Measurements from ENCODE around the gene COL6A1.
"Not testable (repeated sequence)": the region's sequence is repeated elsewhere in the genome, so short reads cannot be mapped to it uniquely, and the experiment has no call there.

COL6A1 gene

DNA sequence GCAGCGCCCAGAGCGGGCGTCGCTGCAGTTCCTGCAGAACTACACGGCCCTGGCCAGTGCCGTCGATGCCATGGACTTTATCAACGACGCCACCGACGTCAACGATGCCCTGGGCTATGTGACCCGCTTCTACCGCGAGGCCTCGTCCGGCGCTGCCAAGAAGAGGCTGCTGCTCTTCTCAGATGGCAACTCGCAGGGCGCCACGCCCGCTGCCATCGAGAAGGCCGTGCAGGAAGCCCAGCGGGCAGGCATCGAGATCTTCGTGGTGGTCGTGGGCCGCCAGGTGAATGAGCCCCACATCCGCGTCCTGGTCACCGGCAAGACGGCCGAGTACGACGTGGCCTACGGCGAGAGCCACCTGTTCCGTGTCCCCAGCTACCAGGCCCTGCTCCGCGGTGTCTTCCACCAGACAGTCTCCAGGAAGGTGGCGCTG lies 22.0 kb downstream of the COL6A1 start:
- Histone ChIP-seq H3K9ac (ENCODE audit: low read length in 2 of 2) (no peak overlapping the region), H3K4me1 (ENCODE audit: control insufficient read depth, insufficient read depth, low read length) (no peaks in the 10 kb centered on the region), H3K27me3 (ENCODE audit: control insufficient read depth in 1 of 2, insufficient read depth in 2 of 2, low read length in 2 of 2) (no peaks in the 10 kb centered on the region), H3K4me3 (ENCODE audit: low read length in 2 of 2) (no peak overlapping the region), H3K27ac (ENCODE audit: low read length) (no peak overlapping the region), H3K36me3 (ENCODE audit: control insufficient read depth in 2 of 2, insufficient read depth in 2 of 2, low read length in 2 of 2) (peaks cover 36 to 40% of the 10 kb centered on the region in 2 donors), H3K9me3 (ENCODE audit: control insufficient read depth in 2 of 2, low read length in 2 of 2) (no peaks in the 10 kb centered on the region)

DNA sequence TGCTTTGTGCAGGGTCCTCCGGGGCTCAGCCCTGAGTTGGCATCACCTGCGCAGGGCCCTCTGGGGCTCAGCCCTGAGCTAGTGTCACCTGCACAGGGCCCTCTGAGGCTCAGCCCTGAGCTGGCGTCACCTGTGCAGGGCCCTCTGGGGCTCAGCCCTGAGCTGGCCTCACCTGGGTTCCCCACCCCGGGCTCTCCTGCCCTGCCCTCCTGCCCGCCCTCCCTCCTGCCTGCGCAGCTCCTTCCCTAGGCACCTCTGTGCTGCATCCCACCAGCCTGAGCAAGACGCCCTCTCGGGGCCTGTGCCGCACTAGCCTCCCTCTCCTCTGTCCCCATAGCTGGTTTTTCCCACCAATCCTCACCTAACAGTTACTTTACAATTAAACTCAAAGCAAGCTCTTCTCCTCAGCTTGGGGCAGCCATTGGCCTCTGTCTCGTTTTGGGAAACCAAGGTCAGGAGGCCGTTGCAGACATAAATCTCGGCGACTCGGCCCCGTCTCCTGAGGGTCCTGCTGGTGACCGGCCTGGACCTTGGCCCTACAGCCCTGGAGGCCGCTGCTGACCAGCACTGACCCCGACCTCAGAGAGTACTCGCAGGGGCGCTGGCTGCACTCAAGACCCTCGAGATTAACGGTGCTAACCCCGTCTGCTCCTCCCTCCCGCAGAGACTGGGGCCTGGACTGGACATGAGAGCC lies 22.7 kb downstream of the COL6A1 start:
- H3K4me1 ChIP-seq (ENCODE audit: control insufficient read depth, insufficient read depth, low read length): no peaks in the 10 kb centered on the region
- no peaks in the 10 kb centered on the region for H3K27me3 ChIP-seq (ENCODE audit: control insufficient read depth in 1 of 2, insufficient read depth in 2 of 2, low read length in 2 of 2)
- no peaks in the 10 kb centered on the region for H3K9me3 ChIP-seq (ENCODE audit: control insufficient read depth in 2 of 2, low read length in 2 of 2)
- peak overlapping the region; percentile 24 for H3K27ac ChIP-seq (ENCODE audit: low read length)
- peaks cover 34 to 36% of the 10 kb centered on the region in 2 donors for H3K36me3 ChIP-seq (ENCODE audit: control insufficient read depth in 2 of 2, insufficient read depth in 2 of 2, low read length in 2 of 2)
- no peak overlapping the region for H3K4me3 ChIP-seq (ENCODE audit: low read length in 2 of 2)
- H3K9ac ChIP-seq (ENCODE audit: low read length in 2 of 2): no peak overlapping the region

GRCh38 chr21:46005081-46005480 lies 23.5 kb downstream of the COL6A1 start:
- peak overlapping the region; percentile 24 for H3K27ac ChIP-seq (ENCODE audit: low read length)
- H3K9ac ChIP-seq (ENCODE audit: low read length in 2 of 2): no peak overlapping the region
- H3K36me3 ChIP-seq (ENCODE audit: control insufficient read depth in 2 of 2, insufficient read depth in 2 of 2, low read length in 2 of 2): peaks cover 29 to 31% of the 10 kb centered on the region in 2 donors
- H3K4me3 ChIP-seq (ENCODE audit: low read length in 2 of 2): no peak overlapping the region
- H3K9me3 ChIP-seq (ENCODE audit: control insufficient read depth in 2 of 2, low read length in 2 of 2): no peaks in the 10 kb centered on the region
- no peaks in the 10 kb centered on the region for H3K4me1 ChIP-seq (ENCODE audit: control insufficient read depth, insufficient read depth, low read length)
- no peaks in the 10 kb centered on the region for H3K27me3 ChIP-seq (ENCODE audit: control insufficient read depth in 1 of 2, insufficient read depth in 2 of 2, low read length in 2 of 2)

DNA sequence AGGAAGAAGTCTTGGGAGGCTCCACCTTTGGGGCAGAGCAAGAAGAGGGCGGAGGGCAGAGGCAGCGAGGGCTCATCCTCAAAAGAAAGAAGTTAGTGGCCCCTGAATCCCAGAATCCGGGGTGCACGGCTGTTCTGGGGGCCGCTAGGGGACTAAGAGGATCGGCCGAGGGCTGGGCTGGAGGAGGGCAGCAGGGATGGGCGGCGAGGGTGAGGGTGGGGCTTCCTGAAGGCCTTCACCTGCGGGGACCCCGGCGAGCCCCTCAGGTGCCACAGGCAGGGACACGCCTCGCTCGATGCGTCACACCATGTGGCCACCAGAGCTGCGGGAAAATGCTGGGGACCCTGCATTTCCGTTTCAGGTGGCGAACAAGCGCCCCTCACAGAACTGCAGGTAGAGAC lies 23.9 kb downstream of the COL6A1 start:
- Histone ChIP-seq H3K27me3 (ENCODE audit: control insufficient read depth in 1 of 2, insufficient read depth in 2 of 2, low read length in 2 of 2) (no peaks in the 10 kb centered on the region), H3K27ac (ENCODE audit: low read length) (peak overlapping the region; percentile 24), H3K36me3 (ENCODE audit: control insufficient read depth in 2 of 2, insufficient read depth in 2 of 2, low read length in 2 of 2) (peaks cover 29 to 30% of the 10 kb centered on the region in 2 donors), H3K4me1 (ENCODE audit: control insufficient read depth, insufficient read depth, low read length) (no peaks in the 10 kb centered on the region), H3K9ac (ENCODE audit: low read length in 2 of 2) (no peak overlapping the region), H3K4me3 (ENCODE audit: low read length in 2 of 2) (no peak overlapping the region), H3K9me3 (ENCODE audit: control insufficient read depth in 2 of 2, low read length in 2 of 2) (no peaks in the 10 kb centered on the region)

DNA sequence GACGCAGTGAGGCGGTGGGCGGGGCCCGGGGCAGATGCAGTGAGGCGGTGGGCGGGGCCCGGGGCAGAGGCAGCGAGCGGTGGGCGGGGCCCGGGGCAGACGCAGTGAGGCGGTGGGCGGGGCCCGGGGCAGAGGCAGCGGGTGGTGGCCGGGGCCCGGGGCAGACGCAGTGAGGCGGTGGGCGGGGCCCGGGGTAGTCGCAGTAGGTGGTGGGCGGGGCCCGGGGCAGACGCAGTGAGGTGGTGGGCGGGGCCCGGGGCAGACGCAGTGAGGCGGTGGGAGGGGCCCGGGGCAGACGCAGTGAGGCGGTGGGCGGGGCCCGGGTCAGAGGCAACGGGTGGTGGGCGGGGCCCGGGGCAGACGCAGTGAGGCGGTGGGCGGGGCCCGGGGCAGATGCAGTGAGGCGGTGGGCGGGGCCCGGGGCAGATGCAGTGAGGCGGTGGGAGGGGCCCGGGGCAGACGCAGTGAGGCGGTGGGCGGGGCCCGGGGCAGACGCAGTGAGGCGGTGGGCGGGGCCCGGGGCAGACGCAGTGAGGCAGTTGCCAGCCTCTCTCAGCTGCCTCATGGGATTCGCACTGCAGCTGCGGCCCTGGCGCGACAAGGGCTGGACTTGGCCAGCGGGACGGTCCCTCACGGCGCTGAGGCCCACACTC lies 24.4 kb downstream of the COL6A1 start:
- not testable (repeated sequence) for H3K4me3 ChIP-seq (ENCODE audit: low read length in 2 of 2); H3K9me3 ChIP-seq (ENCODE audit: control insufficient read depth in 2 of 2, low read length in 2 of 2); H3K27ac ChIP-seq (ENCODE audit: low read length); H3K9ac ChIP-seq (ENCODE audit: low read length in 2 of 2); H3K27me3 ChIP-seq (ENCODE audit: control insufficient read depth in 1 of 2, insufficient read depth in 2 of 2, low read length in 2 of 2); H3K4me1 ChIP-seq (ENCODE audit: control insufficient read depth, insufficient read depth, low read length)
- H3K36me3 ChIP-seq (ENCODE audit: control insufficient read depth in 2 of 2, insufficient read depth in 2 of 2, low read length in 2 of 2): peaks cover 28 to 30% of the 10 kb centered on the region in 2 donors

GRCh38 chr21:46006547-46007491 lies 25.2 kb downstream of the COL6A1 start:
- H3K4me1 ChIP-seq (ENCODE audit: control insufficient read depth, insufficient read depth, low read length): no peaks in the 10 kb centered on the region
- no peaks in the 10 kb centered on the region for H3K27me3 ChIP-seq (ENCODE audit: control insufficient read depth in 1 of 2, insufficient read depth in 2 of 2, low read length in 2 of 2)
- no peak overlapping the region for H3K27ac ChIP-seq (ENCODE audit: low read length)
- peaks cover 21 to 23% of the 10 kb centered on the region in 2 donors for H3K36me3 ChIP-seq (ENCODE audit: control insufficient read depth in 2 of 2, insufficient read depth in 2 of 2, low read length in 2 of 2)
- no peak overlapping the region for H3K4me3 ChIP-seq (ENCODE audit: low read length in 2 of 2)
- H3K9ac ChIP-seq (ENCODE audit: low read length in 2 of 2): no peak overlapping the region
- no peaks in the 10 kb centered on the region for H3K9me3 ChIP-seq (ENCODE audit: control insufficient read depth in 2 of 2, low read length in 2 of 2)

DNA sequence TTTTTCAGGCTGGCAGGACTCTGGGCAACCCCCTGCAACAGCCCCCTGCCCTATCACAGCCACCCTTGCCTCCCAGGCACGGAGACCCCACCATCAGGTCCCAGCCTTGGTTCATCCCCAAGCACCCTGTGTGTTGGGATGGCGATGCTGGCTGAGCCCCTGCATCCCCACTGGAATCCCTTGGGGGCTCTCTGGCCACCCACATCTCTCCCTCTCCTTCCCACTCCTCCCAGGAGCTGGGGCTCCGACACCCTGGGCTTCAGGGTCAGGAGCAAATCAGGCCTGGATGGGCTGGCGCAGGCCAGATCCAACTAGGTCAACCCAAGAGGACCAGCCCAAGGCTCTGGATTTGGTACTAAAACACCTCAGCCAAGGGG lies 25.9 kb downstream of the COL6A1 start:
- no peaks in the 10 kb centered on the region for H3K9me3 ChIP-seq (ENCODE audit: control insufficient read depth in 2 of 2, low read length in 2 of 2)
- peaks cover 15 to 16% of the 10 kb centered on the region in 2 donors for H3K36me3 ChIP-seq (ENCODE audit: control insufficient read depth in 2 of 2, insufficient read depth in 2 of 2, low read length in 2 of 2)
- no peak overlapping the region for H3K27ac ChIP-seq (ENCODE audit: low read length)
- H3K4me1 ChIP-seq (ENCODE audit: control insufficient read depth, insufficient read depth, low read length): no peaks in the 10 kb centered on the region
- no peaks in the 10 kb centered on the region for H3K27me3 ChIP-seq (ENCODE audit: control insufficient read depth in 1 of 2, insufficient read depth in 2 of 2, low read length in 2 of 2)
- no peak overlapping the region for H3K4me3 ChIP-seq (ENCODE audit: low read length in 2 of 2)
- no peak overlapping the region for H3K9ac ChIP-seq (ENCODE audit: low read length in 2 of 2)

- Histone ChIP-seq H3K9ac (ENCODE audit: low read length in 2 of 2) (no peak overlapping the region), H3K27me3 (ENCODE audit: control insufficient read depth in 1 of 2, insufficient read depth in 2 of 2, low read length in 2 of 2) (no peaks in the 10 kb centered on the region), H3K9me3 (ENCODE audit: control insufficient read depth in 2 of 2, low read length in 2 of 2) (no peaks in the 10 kb centered on the region), H3K36me3 (ENCODE audit: control insufficient read depth in 2 of 2, insufficient read depth in 2 of 2, low read length in 2 of 2) (peaks cover 2 to 6% of the 10 kb centered on the region in 2 donors), H3K27ac (ENCODE audit: low read length) (no peak overlapping the region), H3K4me1 (ENCODE audit: control insufficient read depth, insufficient read depth, low read length) (no peaks in the 10 kb centered on the region), H3K4me3 (ENCODE audit: low read length in 2 of 2) (no peak overlapping the region)
Measured at GRCh38 chr21:46008893-46009621, 27.5 kb downstream of the COL6A1 start.

GRCh38 chr21:46009951-46010705 lies 28.6 kb downstream of the COL6A1 start:
- Histone ChIP-seq H3K4me1 (ENCODE audit: control insufficient read depth, insufficient read depth, low read length) (no peaks in the 10 kb centered on the region), H3K36me3 (ENCODE audit: control insufficient read depth in 2 of 2, insufficient read depth in 2 of 2, low read length in 2 of 2) (no peaks in the 10 kb centered on the region), H3K27ac (ENCODE audit: low read length) (no peak overlapping the region), H3K27me3 (ENCODE audit: control insufficient read depth in 1 of 2, insufficient read depth in 2 of 2, low read length in 2 of 2) (no peaks in the 10 kb centered on the region), H3K4me3 (ENCODE audit: low read length in 2 of 2) (no peak overlapping the region), H3K9me3 (ENCODE audit: control insufficient read depth in 2 of 2, low read length in 2 of 2) (no peaks in the 10 kb centered on the region), H3K9ac (ENCODE audit: low read length in 2 of 2) (no peak overlapping the region)

All from stomach smooth muscle (tissue), 2 donors.